GM18870 (cell line): ENCODE data around the gene ANKHD1.

Experiments used
- ATAC-seq: cut with Tn5 transposase; IDR thresholded peaks from one replicate; pipeline ENCODE4 v1.9.1; 2021; ENCODE audit warnings: moderate library complexity; ENCODE audit not compliant: unreplicated experiment

The ANKHD1 gene

DNA sequence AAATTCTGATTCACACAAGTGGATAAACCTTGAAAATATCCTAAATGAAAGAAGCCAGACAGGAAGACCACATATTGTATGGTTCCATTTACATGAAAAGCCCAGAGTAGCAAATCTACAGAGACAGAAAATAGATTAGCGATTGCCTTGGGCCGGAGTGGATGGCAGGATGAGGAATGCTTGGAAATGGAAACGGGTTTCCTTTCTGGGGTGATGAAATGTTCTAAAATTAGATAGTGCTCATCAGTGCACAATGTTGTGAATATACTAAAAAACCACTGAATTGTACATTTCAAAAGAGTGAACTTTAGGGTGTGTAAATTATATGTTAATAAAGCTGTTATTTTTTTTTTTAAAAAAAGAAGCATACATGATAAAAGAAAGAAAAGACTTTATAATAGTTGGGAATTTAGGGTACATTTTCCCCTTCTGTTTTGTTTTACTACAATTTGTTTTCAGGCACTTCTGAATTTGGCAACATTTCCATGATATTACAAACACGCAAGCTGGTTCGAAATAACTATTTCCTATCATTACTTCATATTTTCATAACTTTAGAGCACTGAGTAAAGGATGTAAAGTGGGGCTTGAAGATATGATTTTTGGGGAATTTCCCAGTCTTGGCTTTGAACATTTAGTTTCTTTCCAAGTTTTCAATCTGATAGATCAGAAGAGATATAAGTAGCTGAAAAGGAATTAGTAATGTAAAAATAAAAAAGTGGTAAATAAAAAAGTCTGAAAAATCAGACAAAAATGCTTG, 186.9 kb downstream of the ANKHD1 start:
- no peak for ATAC-seq
